GM21360 (cell line): Measurements from ENCODE around the gene NMRAL1.

ENCODE experiments used
- ATAC-seq: cut with Tn5 transposase; IDR thresholded peaks from one replicate; pipeline ENCODE4 v1.9.1; 2021; ENCODE audit warnings: mild to moderate bottlenecking, moderate library complexity; ENCODE audit not compliant: unreplicated experiment

The NMRAL1 gene

GRCh38 chr16:4474192-4474961 is at the start of gene NMRAL1:
NMRAL1 (minus strand) TSS chr16:4474625; CDS start chr16:4474132, 493 bp downstream.
- ATAC-seq, result no peak

DNA sequence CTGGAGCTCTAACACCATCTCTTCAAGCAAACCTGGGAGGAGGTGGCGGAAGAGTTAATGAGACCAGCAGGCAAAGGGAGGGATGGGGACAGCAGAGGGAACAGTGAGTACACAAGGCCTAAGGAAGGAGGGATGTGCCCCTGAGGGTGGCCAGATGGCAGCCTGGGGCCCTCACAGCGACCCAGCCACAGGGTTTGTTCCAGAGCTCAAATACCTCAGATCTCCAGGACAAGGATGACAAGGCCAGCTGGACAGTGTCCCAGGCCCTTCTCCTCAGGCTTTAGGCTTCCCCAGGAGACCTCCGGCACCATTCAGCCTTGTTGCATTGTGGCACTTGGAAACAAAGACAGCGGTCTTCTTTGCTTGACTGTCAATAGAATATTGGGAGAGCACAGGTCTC is 49.3 kb upstream of the NMRAL1 start:
- no peak for ATAC-seq

DNA sequence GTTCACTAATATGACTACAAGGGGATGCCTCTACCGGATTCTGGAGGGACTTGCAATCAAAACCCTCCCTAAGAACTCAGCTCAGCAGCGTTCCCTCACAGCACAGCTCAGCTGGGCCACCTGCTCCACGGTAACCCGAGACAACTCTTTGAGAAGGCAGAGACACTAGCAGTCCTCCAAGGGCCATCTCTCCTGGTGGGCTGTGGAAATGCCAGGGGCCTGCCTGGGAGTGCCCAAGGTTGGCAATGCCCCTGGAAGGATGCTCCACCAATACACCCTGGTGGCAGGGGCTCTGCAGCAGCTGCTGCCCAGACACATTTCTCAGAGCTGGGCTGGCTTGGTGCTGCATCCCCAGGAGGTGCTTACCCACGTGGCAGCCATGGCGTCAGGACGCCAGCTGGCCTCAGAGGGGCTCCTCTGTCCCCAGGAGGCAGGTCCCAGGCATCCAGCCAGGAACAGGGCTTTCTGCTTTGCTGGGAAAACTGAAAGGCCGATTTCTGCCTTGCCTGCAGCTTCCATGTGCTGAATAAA is 47.7 kb upstream of the NMRAL1 start:
- ATAC-seq, result no peak

DNA sequence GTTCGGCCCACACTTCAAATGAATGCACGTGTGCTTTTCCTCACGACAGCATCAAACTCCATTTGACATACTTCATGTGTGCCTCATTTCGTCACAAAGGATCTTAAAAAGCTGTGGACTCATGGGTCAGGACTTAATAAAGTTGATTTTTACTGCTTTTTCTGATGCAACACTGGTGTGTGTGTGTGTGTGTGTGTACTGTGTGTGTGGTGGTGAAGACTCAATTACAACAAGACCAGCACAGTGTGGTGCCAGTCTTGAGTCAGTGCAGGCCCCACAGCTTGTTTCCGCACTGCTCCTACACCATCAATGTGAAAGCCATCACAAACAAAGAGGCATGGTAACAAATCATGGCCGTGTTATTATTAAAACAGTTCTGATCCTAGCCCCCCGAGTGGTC is 46.5 kb upstream of the NMRAL1 start:
- ATAC-seq, result no peak

DNA sequence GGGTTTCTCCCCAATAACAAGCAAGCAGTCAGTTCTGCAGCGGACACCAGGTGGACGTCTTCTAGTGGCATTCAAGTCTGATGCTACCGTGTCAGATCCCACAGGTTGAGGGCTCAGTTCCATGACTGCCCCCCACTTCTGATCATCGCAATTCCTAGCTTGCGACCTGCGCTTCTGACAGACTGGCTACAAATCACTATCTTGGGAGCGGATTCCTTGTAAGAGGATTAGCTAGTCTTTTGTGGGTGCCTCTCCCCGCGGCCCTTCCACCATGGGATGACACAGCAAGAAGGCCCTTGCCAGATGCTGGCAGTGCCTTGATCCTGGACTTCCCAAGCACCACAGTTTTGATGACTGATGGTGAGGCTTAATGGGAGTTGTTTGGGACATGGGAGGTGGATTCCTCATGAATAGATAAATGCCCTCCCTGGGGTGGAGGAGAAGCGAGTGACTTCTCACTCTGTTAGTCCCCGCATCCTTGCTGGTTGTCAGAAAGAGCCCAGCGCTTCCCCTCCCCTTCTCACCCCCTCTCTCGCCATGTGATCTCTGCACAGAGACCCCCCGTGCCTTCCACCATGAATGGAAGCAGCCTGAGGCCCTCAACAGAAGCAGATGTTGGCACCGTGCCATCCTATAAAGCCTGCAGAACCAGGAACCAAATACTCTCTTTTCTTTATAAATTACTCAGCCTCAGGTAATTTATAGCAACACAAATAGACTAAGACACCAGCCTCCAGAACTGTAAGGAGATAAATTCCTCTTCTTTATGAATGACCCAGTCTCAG is 45.0 kb upstream of the NMRAL1 start:
- no peak for ATAC-seq

- ATAC-seq, result no peak
Observed at GRCh38 chr16:4517812-4518680, 43.6 kb upstream of the NMRAL1 start.

- no peak for ATAC-seq
Observed at GRCh38 chr16:4515611-4516233, 41.3 kb upstream of the NMRAL1 start.

GRCh38 chr16:4514606-4515005 is 40.2 kb upstream of the NMRAL1 start:
- ATAC-seq, result no peak

DNA sequence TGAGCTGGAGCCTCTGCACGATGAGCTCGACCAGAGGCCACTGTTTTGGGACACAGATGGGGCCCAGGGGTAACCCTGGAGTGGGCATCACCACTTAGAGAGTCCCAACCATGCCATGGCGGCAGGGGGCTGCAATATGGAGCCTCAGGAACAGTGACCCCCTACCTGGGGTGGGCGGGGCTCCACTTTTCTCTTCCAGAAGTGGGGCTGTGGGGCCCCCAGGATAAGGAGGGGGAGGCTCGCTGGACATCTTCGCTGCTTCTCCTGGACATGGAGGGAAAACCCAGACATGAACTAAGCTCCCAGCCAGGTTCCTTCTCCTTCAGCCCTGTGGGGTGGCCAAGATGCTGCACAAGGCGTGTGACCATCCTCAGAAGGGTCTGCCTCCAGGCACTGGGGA is 39.5 kb upstream of the NMRAL1 start:
- no peak for ATAC-seq

DNA sequence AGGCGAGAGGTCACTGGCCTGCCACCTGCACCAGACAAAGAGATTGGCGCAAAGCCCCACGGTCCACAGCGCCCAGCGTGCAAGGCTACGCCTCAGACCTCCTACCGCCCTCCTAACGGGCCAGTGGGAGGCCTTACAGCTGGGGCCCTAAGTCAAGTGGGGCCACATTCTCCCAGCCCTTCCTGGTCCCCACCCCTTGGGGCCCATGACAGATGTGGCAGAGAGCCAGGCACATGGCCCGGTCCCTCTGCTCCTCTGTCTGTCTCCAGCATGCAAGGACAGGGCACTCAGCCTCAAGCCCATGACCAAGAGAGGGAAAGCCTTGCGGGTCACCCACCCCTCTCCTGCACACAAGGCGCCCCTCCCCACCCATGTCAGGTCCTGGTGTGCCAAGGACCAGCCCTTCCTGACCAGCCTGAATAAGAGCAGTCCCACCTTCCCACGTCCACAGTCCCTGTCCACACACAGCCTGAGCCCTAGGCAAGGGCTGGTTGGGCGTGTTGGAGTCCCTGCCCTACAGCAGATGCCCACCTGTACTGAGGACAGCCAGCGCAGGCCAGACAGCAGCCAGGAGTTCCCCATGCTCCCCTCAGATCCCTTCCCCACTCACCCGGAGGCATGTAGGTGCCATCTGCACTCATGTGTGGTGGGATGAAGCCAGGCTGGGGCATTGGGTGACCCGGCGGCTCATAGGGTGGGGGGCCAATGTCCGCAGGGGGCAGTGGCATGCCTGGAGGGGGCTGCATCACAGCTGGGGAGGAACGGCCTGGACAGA is 38.8 kb upstream of the NMRAL1 start:
- ATAC-seq, result no peak

DNA sequence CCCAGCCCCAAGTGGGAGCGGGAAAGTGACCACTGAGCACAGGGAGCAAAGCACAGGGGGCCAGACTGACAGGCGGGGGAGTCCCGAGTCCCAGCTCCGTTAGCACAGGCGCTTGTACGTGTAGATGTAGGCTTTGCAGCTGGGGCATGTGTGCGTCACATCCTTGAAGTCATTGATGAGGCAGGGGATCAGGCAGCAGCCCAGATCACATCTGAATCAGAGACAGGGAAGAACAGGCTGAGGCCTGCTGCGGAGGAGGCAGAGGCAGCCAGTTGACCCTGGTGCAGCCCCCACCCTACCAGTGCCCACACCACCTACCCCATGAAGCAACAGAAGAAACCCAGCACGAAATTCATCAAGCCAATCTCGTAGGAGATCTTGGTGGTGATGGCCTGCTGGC is 38.0 kb upstream of the NMRAL1 start:
- no peak for ATAC-seq

DNA sequence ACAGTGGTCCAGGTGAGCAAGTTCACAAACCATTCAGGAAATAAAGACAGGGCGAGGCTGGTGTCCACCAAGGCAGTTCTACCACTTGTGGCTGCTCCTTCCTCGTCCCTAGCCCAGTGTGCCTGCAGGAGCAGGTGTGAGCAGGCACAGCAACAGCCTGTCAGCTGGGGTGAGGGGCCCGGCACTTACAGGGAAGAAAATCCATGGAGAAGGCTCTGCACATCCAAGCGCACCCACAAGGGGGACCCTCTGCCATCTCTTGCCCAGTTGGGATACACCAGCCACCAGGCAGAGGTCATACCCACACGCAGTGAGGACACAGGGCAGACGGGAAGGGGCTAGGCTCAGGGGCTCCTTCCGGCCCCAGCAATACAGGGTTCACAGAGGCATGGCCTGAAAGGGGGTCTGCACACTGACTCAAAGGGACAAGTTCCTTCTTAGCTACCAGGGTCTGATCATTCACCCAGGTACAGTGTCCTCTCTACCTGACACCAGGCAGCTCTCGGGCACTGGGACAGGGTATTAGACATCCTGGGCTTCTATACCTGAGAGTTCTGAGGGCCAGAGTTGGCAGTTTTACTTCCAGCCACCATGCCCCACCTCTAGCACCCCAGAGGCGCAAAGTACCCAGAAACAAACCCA is 37.1 kb upstream of the NMRAL1 start:
- no peak for ATAC-seq

DNA sequence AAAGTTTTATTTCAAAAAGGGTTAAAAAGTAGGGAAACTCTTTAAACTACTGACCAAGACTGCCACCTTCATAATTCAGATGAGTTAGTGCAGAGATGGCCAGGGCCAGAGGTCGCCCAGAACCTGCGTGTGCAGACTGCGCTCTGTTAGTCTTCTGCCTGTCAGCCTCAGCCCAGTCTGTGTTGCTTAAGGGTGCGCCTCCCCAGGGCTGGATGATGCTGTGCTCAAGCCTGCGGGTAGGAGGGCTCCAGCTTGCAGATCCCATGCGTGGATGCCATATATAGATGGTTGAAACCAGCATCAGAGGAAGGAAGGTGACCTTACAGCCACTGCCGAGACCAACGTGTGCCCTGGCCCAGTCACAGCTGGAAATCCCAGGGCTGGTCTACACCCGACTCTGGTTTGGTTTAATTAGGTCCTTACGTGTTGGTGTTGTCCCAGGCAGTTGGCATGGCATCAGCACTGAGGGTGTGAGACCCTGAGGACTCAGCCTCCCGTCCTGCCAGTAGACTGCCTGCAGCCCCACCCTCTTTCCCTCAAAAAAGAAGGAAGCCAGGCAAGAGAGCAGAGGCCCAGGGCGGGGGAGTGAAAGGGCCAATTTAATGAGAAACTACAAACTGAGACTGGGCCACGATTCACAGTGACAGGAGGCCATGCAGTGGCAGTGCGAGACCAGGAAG is 36.5 kb upstream of the NMRAL1 start:
- ATAC-seq, result no peak

GRCh38 chr16:4510131-4510530 is 35.7 kb upstream of the NMRAL1 start:
- no peak for ATAC-seq

GRCh38 chr16:4509420-4509819 is 35.0 kb upstream of the NMRAL1 start:
- no peak for ATAC-seq

DNA sequence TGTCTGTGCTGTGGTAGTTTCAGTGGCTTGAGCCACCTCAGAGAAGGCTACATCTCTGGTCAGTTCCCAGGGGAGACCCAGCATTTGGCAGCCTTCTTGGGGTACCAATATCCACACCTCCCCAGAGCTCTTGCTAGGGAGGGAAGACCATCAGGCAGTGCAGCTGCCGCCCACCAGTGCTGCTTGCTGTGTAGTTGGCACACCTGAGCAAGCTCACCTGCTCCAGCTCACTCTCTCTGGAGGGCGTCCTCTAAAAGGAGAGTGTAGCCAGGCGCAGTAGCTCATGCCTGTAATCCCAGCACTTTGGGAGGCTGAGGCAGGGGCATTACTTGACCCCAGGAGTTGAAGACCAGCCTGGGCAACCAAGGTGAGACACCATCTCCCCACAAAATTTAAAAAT is 34.4 kb upstream of the NMRAL1 start:
- no peak for ATAC-seq

DNA sequence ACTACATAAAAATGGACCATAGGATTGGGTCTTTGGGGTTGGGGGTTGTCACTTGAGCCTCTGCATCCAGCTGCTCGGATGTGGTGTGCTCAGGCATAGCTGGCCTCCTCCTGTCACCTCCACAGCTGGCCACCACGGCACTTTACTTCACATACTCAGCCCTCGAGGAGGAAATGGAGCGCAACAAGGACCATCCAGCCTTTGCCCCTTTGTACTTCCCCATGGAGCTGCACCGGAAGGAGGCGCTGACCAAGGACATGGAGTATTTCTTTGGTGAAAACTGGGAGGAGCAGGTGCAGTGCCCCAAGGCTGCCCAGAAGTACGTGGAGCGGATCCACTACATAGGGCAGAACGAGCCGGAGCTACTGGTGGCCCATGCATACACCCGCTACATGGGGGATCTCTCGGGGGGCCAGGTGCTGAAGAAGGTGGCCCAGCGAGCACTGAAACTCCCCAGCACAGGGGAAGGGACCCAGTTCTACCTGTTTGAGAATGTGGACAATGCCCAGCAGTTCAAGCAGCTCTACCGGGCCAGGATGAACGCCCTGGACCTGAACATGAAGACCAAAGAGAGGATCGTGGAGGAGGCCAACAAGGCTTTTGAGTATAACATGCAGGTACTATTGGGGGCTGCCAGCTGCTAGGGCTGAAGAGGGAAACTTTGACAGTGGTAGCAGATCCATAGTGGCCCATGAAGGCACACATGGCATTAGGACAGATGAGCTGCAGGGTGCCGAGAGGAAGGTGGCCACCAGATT is 33.3 kb upstream of the NMRAL1 start:
- ATAC-seq, result no peak

GRCh38 chr16:4506450-4506849 is 32.0 kb upstream of the NMRAL1 start:
- no peak for ATAC-seq
